NCI-H2227 treated with DMSO at 0.1 percent for 48 hours (cell line): ENCODE measurements around the gene RAB23.
A peak's percentile ranks its signal among the peaks of the same experiment; 100 is the strongest.

Experiments used
- DNase-seq: peaks from one replicate; lab custom pipeline; 2025; lab: John Stamatoyannopoulos, UW

The RAB23 gene

GRCh38 chr6:57221936-57222742, at the start of gene RAB23:
TSS of gene RAB23 (minus strand) at chr6:57222307. CDS start at chr6:57210380, 11,927 bp downstream.
- DNase-seq: peak; percentile 78

- no peak for DNase-seq
Measured at GRCh38 chr6:57268294-57268640, 46.2 kb upstream of the RAB23 start.

GRCh38 chr6:57267586-57268293, 45.6 kb upstream of the RAB23 start:
- DNase-seq: no peak

GRCh38 chr6:57265755-57266221, 43.7 kb upstream of the RAB23 start:
- DNase-seq: no peak

- no peak for DNase-seq
Measured at GRCh38 chr6:57263739-57264138, 41.6 kb upstream of the RAB23 start.

GRCh38 chr6:57262901-57263694, 41.0 kb upstream of the RAB23 start:
- DNase-seq: no peak

GRCh38 chr6:57262488-57262887, 40.4 kb upstream of the RAB23 start:
- no peak for DNase-seq

- DNase-seq: no peak
Measured at GRCh38 chr6:57261926-57262325, 39.8 kb upstream of the RAB23 start.

GRCh38 chr6:57259064-57259463, 37.0 kb upstream of the RAB23 start:
- DNase-seq: no peak

- no peak for DNase-seq
Measured at GRCh38 chr6:57257911-57258541, 35.9 kb upstream of the RAB23 start.

GRCh38 chr6:57256541-57256940, 34.4 kb upstream of the RAB23 start:
- DNase-seq: no peak

- DNase-seq: no peak
Measured at GRCh38 chr6:57255451-57256169, 33.5 kb upstream of the RAB23 start.

- DNase-seq: no peak
Measured at GRCh38 chr6:57254055-57254717, 32.1 kb upstream of the RAB23 start.

- DNase-seq: no peak
Measured at GRCh38 chr6:57252975-57253374, 30.9 kb upstream of the RAB23 start.

- DNase-seq: no peak
Measured at GRCh38 chr6:57252137-57252536, 30.0 kb upstream of the RAB23 start.

- DNase-seq: no peak
Measured at GRCh38 chr6:57250348-57250747, 28.2 kb upstream of the RAB23 start.

- no peak for DNase-seq
Measured at GRCh38 chr6:57248311-57248895, 26.3 kb upstream of the RAB23 start.

GRCh38 chr6:57247603-57248002, 25.5 kb upstream of the RAB23 start:
- no peak for DNase-seq

- DNase-seq: no peak
Measured at GRCh38 chr6:57246307-57246706, 24.2 kb upstream of the RAB23 start.

- DNase-seq: no peak
Measured at GRCh38 chr6:57243954-57244353, 21.8 kb upstream of the RAB23 start.
